ENCODE data around the gene ALK. TPM values are rescaled to one million over a fixed set of nuclear protein-coding genes. Genes with fewer than 3 reads are reported as not detected.

Gene ALK
- total RNA-seq, 1 donor from 2014 or later: 0.52 TPM

DNA sequence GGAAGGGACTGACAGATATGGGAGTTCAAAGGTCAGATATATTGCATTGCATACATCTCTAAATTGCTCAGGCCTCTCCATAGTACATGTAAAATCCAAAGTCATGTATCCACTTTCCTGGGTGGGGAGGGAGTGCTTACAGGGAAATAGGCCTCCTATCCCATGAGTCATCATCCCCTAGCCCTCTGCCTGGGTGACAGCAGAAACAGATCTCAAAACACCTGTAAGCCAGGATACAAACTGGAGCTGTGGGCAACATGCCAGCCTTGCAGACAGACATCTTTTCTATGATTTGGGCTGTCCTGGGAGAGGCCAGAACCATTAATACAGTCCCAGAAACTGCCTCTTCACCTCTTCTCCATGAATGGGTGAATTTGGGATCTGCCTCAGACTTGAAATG is 4.8 kb downstream of the ALK start:
- peaks cover 36 to 51% (median 44%) of the 10 kb centered on the region in 3 donors for H3K27me3 ChIP-seq (ENCODE audit: control insufficient read depth in 3 of 3, insufficient read depth in 3 of 3, low read length in 3 of 3)
- H3K27ac ChIP-seq (ENCODE audit: low read depth, low read length): no peak overlapping the region
- no peaks in the 10 kb centered on the region for H3K36me3 ChIP-seq (ENCODE audit: control insufficient read depth in 3 of 3, insufficient read depth in 3 of 3, low read length in 3 of 3)
- H3K4me3 ChIP-seq (ENCODE audit: low read length in 3 of 3): no peak overlapping the region
- H3K4me1 ChIP-seq (ENCODE audit: control insufficient read depth in 3 of 3, insufficient read depth in 3 of 3, low read length in 3 of 3): peaks cover 7 to 9% (median 8%) of the 10 kb centered on the region in 3 donors
- H3K9ac ChIP-seq (ENCODE audit: low read depth in 1 of 3, low read length in 3 of 3): no peak overlapping the region
- no peaks in the 10 kb centered on the region for H3K9me3 ChIP-seq (ENCODE audit: control insufficient read depth in 3 of 3, low read length in 3 of 3)

DNA sequence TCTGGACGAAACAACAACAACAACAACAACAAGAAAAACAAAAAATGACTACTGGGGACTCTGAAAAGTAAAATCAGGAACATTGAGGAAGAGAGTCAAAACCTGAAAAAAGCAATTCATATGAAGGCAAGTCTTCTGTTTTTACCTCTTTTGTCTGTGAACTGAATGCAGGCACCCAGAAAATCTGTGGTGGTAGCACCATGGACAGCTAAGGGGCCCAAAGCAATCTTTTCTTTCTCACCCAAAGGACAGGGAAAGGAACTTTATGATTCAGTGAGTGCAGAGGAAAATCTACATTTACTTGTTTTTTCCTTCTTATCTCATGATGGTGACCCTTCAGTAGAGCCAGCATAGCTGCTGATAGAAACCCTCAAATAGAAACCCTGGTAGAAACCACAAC is 10.4 kb downstream of the ALK start:
- H3K36me3 ChIP-seq (ENCODE audit: control insufficient read depth in 3 of 3, insufficient read depth in 3 of 3, low read length in 3 of 3): no peaks in the 10 kb centered on the region
- H3K27me3 ChIP-seq (ENCODE audit: control insufficient read depth in 3 of 3, insufficient read depth in 3 of 3, low read length in 3 of 3): peaks cover 2 to 6% (median 5%) of the 10 kb centered on the region in 3 donors

DNA sequence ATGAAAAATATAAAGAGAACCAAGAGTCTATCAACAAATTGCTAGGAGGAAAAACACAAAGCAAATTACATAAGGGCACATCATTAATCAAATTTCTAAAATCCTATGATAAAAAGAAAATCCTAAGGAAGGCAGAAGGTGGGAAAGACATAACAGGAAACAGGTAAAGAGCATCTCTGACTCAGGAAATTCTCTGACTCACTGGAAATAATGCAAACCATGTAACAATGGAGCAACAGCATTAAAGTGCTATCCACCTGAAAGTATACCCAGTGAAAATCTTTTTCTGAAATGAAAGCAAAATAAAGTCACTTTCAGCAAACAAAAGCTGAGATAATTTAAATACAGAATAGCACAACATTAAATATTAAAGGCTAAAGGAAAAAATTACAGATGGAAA is 10.9 kb downstream of the ALK start:
- no peaks in the 10 kb centered on the region for H3K4me1 ChIP-seq (ENCODE audit: control insufficient read depth in 3 of 3, insufficient read depth in 3 of 3, low read length in 3 of 3)
- H3K36me3 ChIP-seq (ENCODE audit: control insufficient read depth in 3 of 3, insufficient read depth in 3 of 3, low read length in 3 of 3): no peaks in the 10 kb centered on the region
- no peak overlapping the region for H3K4me3 ChIP-seq (ENCODE audit: low read length in 3 of 3)
- H3K9me3 ChIP-seq (ENCODE audit: control insufficient read depth in 3 of 3, low read length in 3 of 3): peaks cover 0 to 2% (median 0%) of the 10 kb centered on the region in 3 donors
- H3K27ac ChIP-seq (ENCODE audit: low read depth, low read length): no peak overlapping the region
- no peak overlapping the region for H3K9ac ChIP-seq (ENCODE audit: low read depth in 1 of 3, low read length in 3 of 3)
- peaks cover 2 to 11% (median 5%) of the 10 kb centered on the region in 3 donors for H3K27me3 ChIP-seq (ENCODE audit: control insufficient read depth in 3 of 3, insufficient read depth in 3 of 3, low read length in 3 of 3)

More for the DNA sequence above, 10.4 kb downstream of the ALK start:
- Histone ChIP-seq H3K9me3 (ENCODE audit: control insufficient read depth in 3 of 3, low read length in 3 of 3) (peaks cover 0 to 2% (median 0%) of the 10 kb centered on the region in 3 donors), H3K4me3 (ENCODE audit: low read length in 3 of 3) (no peak overlapping the region), H3K9ac (ENCODE audit: low read depth in 1 of 3, low read length in 3 of 3) (no peak overlapping the region), H3K27ac (ENCODE audit: low read depth, low read length) (no peak overlapping the region), H3K4me1 (ENCODE audit: control insufficient read depth in 3 of 3, insufficient read depth in 3 of 3, low read length in 3 of 3) (no peaks in the 10 kb centered on the region)

DNA sequence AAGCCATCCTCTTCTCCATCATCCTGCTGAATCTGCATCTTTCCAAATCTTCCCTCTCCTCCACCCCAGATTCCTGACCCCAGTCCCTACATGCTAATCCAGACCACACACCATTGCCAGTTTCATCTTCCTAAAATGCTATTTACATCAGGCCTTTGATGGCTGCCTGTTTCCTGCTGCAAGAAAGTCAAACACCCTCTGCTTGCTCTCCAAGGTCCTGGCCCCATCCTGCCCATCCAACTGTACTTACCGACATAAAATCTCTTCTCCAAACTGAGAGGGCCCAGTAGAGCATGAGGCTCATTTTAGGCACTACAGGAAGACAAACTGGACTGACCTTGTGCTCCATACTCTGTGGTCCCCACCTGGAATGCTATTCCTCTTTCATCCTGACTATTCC is 19.0 kb downstream of the ALK start:
- Histone ChIP-seq H3K27me3 (ENCODE audit: control insufficient read depth in 3 of 3, insufficient read depth in 3 of 3, low read length in 3 of 3) (peaks cover 2 to 24% (median 5%) of the 10 kb centered on the region in 3 donors), H3K4me3 (ENCODE audit: low read length in 3 of 3) (no peak overlapping the region), H3K9me3 (ENCODE audit: control insufficient read depth in 3 of 3, low read length in 3 of 3) (no peaks in the 10 kb centered on the region), H3K36me3 (ENCODE audit: control insufficient read depth in 3 of 3, insufficient read depth in 3 of 3, low read length in 3 of 3) (no peaks in the 10 kb centered on the region), H3K4me1 (ENCODE audit: control insufficient read depth in 3 of 3, insufficient read depth in 3 of 3, low read length in 3 of 3) (no peaks in the 10 kb centered on the region), H3K27ac (ENCODE audit: low read depth, low read length) (no peak overlapping the region), H3K9ac (ENCODE audit: low read depth in 1 of 3, low read length in 3 of 3) (no peak overlapping the region)

DNA sequence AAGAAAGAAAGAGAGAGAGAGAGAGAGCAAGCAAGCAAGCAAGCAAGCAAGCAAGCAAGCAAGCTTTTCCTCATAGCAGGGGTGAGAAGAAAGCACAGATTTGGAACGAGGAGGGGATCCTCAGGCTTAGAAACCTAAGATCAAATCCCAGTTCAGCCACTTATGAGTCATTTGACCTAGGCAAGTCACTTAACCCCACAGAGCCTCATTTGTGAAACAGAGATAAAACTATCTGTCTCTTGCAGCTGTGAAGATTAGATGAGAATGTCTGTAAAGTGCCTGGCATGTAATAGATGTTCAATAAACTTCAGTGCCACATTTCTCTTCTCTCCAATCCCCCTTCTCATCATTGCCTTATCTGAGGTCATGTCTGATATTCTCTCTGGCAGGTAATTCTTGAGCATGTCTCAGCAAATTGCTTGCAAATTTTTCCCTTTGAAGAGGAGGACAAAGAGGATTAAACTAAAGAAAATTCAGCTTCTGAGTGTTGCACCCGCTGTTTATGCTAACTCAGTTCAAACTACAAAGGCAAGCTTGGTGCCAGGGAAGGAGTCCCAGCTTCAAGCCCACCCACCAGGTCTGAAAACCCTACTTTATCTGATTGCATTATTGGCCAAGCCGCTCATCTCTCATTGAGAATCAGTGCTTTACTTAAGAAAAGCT is 20.3 kb downstream of the ALK start:
- Histone ChIP-seq H3K27me3 (ENCODE audit: control insufficient read depth in 3 of 3, insufficient read depth in 3 of 3, low read length in 3 of 3) (peaks cover 2 to 25% (median 5%) of the 10 kb centered on the region in 3 donors), H3K4me1 (ENCODE audit: control insufficient read depth in 3 of 3, insufficient read depth in 3 of 3, low read length in 3 of 3) (no peaks in the 10 kb centered on the region), H3K9me3 (ENCODE audit: control insufficient read depth in 3 of 3, low read length in 3 of 3) (no peaks in the 10 kb centered on the region), H3K27ac (ENCODE audit: low read depth, low read length) (no peak overlapping the region), H3K9ac (ENCODE audit: low read depth in 1 of 3, low read length in 3 of 3) (no peak overlapping the region), H3K36me3 (ENCODE audit: control insufficient read depth in 3 of 3, insufficient read depth in 3 of 3, low read length in 3 of 3) (no peaks in the 10 kb centered on the region), H3K4me3 (ENCODE audit: low read length in 3 of 3) (no peak overlapping the region)

DNA sequence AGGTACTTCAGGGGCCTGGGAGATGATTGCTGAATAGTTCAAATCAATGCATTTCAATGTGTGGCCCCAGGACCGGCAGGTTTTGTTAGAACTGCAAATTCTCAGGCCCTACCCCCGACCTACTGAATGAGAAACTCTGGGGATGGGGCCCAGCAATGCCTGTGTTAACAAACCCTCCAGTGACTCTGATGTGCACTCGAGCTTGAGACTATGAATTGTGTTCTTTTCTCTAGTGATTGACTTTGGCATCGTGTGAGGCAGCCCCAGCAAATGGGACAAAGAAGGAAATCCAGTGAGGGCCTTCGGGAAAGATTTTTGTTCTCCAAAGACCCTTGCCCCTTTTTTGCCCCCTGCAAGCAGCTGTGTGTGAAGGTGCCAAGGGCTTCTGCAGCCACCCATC is 22.4 kb downstream of the ALK start:
- Histone ChIP-seq H3K9me3 (ENCODE audit: control insufficient read depth in 3 of 3, low read length in 3 of 3) (no peaks in the 10 kb centered on the region), H3K4me1 (ENCODE audit: control insufficient read depth in 3 of 3, insufficient read depth in 3 of 3, low read length in 3 of 3) (no peaks in the 10 kb centered on the region), H3K36me3 (ENCODE audit: control insufficient read depth in 3 of 3, insufficient read depth in 3 of 3, low read length in 3 of 3) (no peaks in the 10 kb centered on the region), H3K27me3 (ENCODE audit: control insufficient read depth in 3 of 3, insufficient read depth in 3 of 3, low read length in 3 of 3) (peaks cover 2 to 20% (median 5%) of the 10 kb centered on the region in 3 donors), H3K9ac (ENCODE audit: low read depth in 1 of 3, low read length in 3 of 3) (no peak overlapping the region), H3K27ac (ENCODE audit: low read depth, low read length) (no peak overlapping the region), H3K4me3 (ENCODE audit: low read length in 3 of 3) (no peak overlapping the region)

DNA sequence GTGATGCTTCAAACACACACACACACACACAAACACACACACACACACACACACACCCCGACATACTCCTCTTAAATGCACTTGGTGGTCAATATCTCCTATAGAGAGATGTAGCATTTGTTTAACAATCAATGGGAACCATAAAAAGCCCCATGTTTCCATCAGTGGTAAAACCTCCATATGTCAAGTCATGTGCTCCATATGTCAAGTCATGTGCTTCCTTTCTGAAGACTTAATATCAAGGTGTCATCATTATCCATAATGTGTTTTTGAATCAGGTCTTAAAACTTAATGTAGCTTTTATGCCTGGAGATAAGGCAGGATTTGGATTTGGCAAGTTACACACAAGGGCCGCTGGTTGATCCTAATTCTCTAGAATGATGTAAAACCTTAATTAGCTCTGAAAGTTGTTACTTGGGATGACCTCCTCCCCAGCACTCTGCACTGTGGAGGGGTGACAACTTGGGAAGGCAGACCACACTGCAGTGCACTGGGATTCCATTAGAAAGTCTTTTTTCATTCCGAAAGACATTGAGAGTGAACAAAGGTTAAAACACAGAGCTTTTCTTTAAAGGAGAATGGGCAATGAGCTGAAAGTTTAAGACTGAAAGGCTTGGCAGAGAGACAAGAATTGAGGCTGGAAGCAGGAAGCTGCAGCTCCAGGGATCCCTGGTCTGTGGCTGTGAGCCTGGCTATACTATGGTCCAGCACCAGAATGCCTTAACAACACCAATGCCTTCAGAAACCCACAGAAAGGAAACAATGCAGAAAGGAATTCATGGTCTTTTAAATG is 26.4 kb downstream of the ALK start:
- H3K27me3 ChIP-seq (ENCODE audit: control insufficient read depth in 3 of 3, insufficient read depth in 3 of 3, low read length in 3 of 3): peaks cover 0 to 7% (median 2%) of the 10 kb centered on the region in 3 donors
- no peak overlapping the region for H3K4me3 ChIP-seq (ENCODE audit: low read length in 3 of 3)
- H3K27ac ChIP-seq (ENCODE audit: low read depth, low read length): no peak overlapping the region
- no peaks in the 10 kb centered on the region for H3K4me1 ChIP-seq (ENCODE audit: control insufficient read depth in 3 of 3, insufficient read depth in 3 of 3, low read length in 3 of 3)
- H3K9ac ChIP-seq (ENCODE audit: low read depth in 1 of 3, low read length in 3 of 3): no peak overlapping the region
- H3K9me3 ChIP-seq (ENCODE audit: control insufficient read depth in 3 of 3, low read length in 3 of 3): no peaks in the 10 kb centered on the region
- no peaks in the 10 kb centered on the region for H3K36me3 ChIP-seq (ENCODE audit: control insufficient read depth in 3 of 3, insufficient read depth in 3 of 3, low read length in 3 of 3)

DNA sequence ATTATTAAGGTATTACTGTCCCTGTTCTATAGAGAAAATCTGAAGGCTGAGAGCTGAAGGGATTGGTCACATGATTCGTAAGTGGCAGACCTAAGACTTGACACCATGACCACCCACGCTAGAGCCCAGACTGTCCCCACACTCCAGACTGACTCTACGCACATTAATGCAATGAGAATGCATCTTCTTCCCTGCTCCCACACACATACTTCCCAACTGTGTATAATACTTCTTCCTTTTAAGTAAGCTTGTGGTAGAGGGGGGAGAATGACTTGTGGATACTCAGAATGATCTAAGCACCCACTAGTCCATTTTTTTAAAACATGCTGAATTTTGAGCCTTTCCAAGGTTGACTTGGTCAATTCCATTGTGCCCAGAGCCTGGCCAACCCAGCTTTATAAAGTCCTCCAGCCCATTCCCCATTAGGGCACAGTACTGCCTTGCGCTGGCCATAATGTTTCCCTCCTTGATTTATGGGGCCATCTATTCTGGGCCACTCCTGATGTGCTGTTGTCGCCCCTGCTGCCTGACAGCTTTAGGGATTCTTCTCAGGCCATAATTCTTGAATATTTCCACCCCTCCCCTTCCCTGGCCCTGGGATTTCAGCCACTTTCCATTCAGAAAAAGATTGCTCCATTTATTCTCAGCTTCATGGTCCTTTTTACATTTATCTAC is 28.7 kb downstream of the ALK start:
- no peaks in the 10 kb centered on the region for H3K9me3 ChIP-seq (ENCODE audit: control insufficient read depth in 3 of 3, low read length in 3 of 3)
- no peak overlapping the region for H3K4me3 ChIP-seq (ENCODE audit: low read length in 3 of 3)
- no peaks in the 10 kb centered on the region for H3K4me1 ChIP-seq (ENCODE audit: control insufficient read depth in 3 of 3, insufficient read depth in 3 of 3, low read length in 3 of 3)
- no peaks in the 10 kb centered on the region for H3K36me3 ChIP-seq (ENCODE audit: control insufficient read depth in 3 of 3, insufficient read depth in 3 of 3, low read length in 3 of 3)
- peaks cover 0 to 6% (median 2%) of the 10 kb centered on the region in 3 donors for H3K27me3 ChIP-seq (ENCODE audit: control insufficient read depth in 3 of 3, insufficient read depth in 3 of 3, low read length in 3 of 3)
- H3K9ac ChIP-seq (ENCODE audit: low read depth in 1 of 3, low read length in 3 of 3): no peak overlapping the region
- H3K27ac ChIP-seq (ENCODE audit: low read depth, low read length): no peak overlapping the region

DNA sequence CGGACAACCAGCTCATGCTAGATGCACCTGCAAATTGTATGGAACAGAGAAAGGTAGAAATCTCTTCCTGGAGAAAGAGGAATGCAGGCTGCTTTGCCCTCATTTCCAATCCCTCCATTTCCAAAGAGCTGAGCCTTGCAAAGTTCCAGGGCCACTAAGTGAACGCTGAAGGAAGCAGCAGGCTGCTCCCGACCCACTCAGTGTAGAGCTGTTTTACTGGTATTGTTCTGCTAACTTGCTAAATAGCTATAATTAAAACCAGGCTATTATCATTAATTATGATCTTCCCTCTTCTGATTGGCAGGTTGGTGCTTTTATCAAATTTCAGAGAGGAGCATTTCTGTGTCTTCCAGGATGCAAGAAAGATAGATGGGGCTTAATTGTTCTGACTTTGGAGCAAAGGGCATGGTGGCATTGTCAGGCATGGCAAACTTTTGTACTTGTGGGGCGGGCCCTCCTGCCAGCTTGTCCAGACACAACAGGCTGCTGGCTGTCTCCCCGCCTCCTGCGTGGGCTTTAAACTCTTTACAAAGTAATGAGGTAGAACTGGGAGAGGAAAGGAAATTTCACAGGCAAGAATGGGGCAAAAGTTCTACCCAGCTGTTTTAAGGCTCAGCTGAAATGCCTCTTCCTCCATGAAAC is 40.2 kb downstream of the ALK start:
- Histone ChIP-seq H3K4me1 (ENCODE audit: control insufficient read depth in 3 of 3, insufficient read depth in 3 of 3, low read length in 3 of 3) (no peaks in the 10 kb centered on the region), H3K27me3 (ENCODE audit: control insufficient read depth in 3 of 3, insufficient read depth in 3 of 3, low read length in 3 of 3) (no peaks in the 10 kb centered on the region), H3K9me3 (ENCODE audit: control insufficient read depth in 3 of 3, low read length in 3 of 3) (peaks cover 0 to 3% (median 0%) of the 10 kb centered on the region in 3 donors), H3K9ac (ENCODE audit: low read depth in 1 of 3, low read length in 3 of 3) (no peak overlapping the region), H3K36me3 (ENCODE audit: control insufficient read depth in 3 of 3, insufficient read depth in 3 of 3, low read length in 3 of 3) (no peaks in the 10 kb centered on the region), H3K27ac (ENCODE audit: low read depth, low read length) (no peak overlapping the region), H3K4me3 (ENCODE audit: low read length in 3 of 3) (no peak overlapping the region)

Measured in skeletal muscle tissue (tissue), 4 donors.